Neuronal stem cell (in vitro differentiated cells): Measurements from ENCODE around the gene GYPC.

Experiments
- DNase-seq: peaks from one replicate; pipeline ENCODE4 v3.0.0-alpha.2; 2013; ENCODE audit warnings: low spot score
- H2AFZ ChIP-seq: one replicate; pipeline ENCODE4 v1.6.1; 2013; ENCODE audit warnings: mild to moderate bottlenecking, low read length, inconsistent platforms
- H2AK5ac ChIP-seq: 2 replicates; pipeline ENCODE4 v1.6.1; 2013; ENCODE audit warnings: low read depth, mild to moderate bottlenecking, inconsistent platforms, low read length, moderate library complexity, mixed read lengths
- H2BK120ac ChIP-seq: 2 replicates; pipeline ENCODE4 v1.6.1; 2013; ENCODE audit warnings: low read depth, mild to moderate bottlenecking, inconsistent platforms, low read length, moderate library complexity, mixed read lengths
- H2BK12ac ChIP-seq: one replicate; pipeline ENCODE4 v1.6.1; 2013; ENCODE audit warnings: low read length, inconsistent platforms
- H2BK15ac ChIP-seq: 2 replicates; pipeline ENCODE4 v1.6.1; 2013; ENCODE audit warnings: mild to moderate bottlenecking, low read length, inconsistent platforms, mixed read lengths
- H2BK5ac ChIP-seq: one replicate; pipeline ENCODE4 v1.6.1; 2013; ENCODE audit warnings: inconsistent platforms, mild to moderate bottlenecking, low read length, moderate library complexity
- H3K14ac ChIP-seq: one replicate; pipeline ENCODE4 v1.6.1; 2013; ENCODE audit warnings: low read length, inconsistent platforms
- H3K18ac ChIP-seq: 2 replicates; pipeline ENCODE4 v1.6.1; 2013; ENCODE audit warnings: low read length, inconsistent platforms
- H3K23ac ChIP-seq: 2 replicates; pipeline ENCODE4 v1.6.1; 2013; ENCODE audit warnings: low read depth, mild to moderate bottlenecking, mixed read lengths, low read length, inconsistent platforms; ENCODE audit not compliant: poor library complexity
- H3K27ac ChIP-seq: replicated peaks from 3 replicates; pipeline ENCODE4 v1.5.1; 2013; ENCODE audit warnings: low read length, inconsistent platforms
- H3K27me3 ChIP-seq, 3 experiments: 2 replicates each; pipeline ENCODE4 v1.6.1; 2013; ENCODE audit warnings: low read length in 3 of 3, mild to moderate bottlenecking in 2 of 3, inconsistent platforms in 1 of 3, low read depth in 1 of 3, mixed read lengths in 1 of 3, moderate library complexity in 1 of 3; ENCODE audit not compliant: control insufficient read depth in 3 of 3, insufficient read depth in 3 of 3
- H3K36me3 ChIP-seq, 2 donors: replicated peaks in 1 of 2; 2 replicates each; pipeline ENCODE4 v1.6.1; 2013; ENCODE audit warnings: low read length in 2 of 2; ENCODE audit not compliant: control insufficient read depth in 2 of 2, insufficient read depth in 2 of 2
- H3K4ac ChIP-seq: 2 replicates; pipeline ENCODE4 v1.6.1; 2013; ENCODE audit warnings: inconsistent platforms, mild to moderate bottlenecking, low read length, moderate library complexity
- H3K4me1 ChIP-seq, 2 donors: 1 replicate in 1 of 2; 2 replicates in 1 of 2; pipeline ENCODE4 v1.6.1; 2013; ENCODE audit warnings: low read length in 2 of 2, low read depth in 1 of 2; ENCODE audit not compliant: control insufficient read depth in 2 of 2, insufficient read depth in 1 of 2
- H3K4me2 ChIP-seq: one replicate; pipeline ENCODE4 v1.6.1; 2013; ENCODE audit warnings: mild to moderate bottlenecking, low read length, inconsistent platforms; ENCODE audit not compliant: insufficient read depth, poor library complexity, severe bottlenecking
- H3K4me3 ChIP-seq, 2 donors: 2 replicates each; pipeline ENCODE4 v1.5.1; 2013; ENCODE audit warnings: low read length in 2 of 2, mild to moderate bottlenecking in 2 of 2, inconsistent platforms in 1 of 2, moderate library complexity in 1 of 2
- H3K79me1 ChIP-seq: one replicate; pipeline ENCODE4 v1.6.1; 2013; ENCODE audit warnings: low read depth, mild to moderate bottlenecking, inconsistent platforms, low read length, moderate library complexity
- H3K9ac ChIP-seq: one replicate; pipeline ENCODE4 v1.6.1; 2013; ENCODE audit warnings: mild to moderate bottlenecking, low read depth, low read length, inconsistent platforms; ENCODE audit not compliant: poor library complexity
- H3K9me3 ChIP-seq, 2 donors: replicated peaks in 1 of 2; 2 replicates each; pipeline versions ENCODE3 to v1.6.1; 2013; ENCODE audit warnings: low read length in 2 of 2, mild to moderate bottlenecking in 2 of 2, inconsistent platforms in 1 of 2, low read depth in 1 of 2, mixed read lengths in 1 of 2, moderate library complexity in 1 of 2; ENCODE audit not compliant: control insufficient read depth in 2 of 2, insufficient read depth in 1 of 2
- H4K8ac ChIP-seq: one replicate; pipeline ENCODE4 v1.6.1; 2013; ENCODE audit warnings: low read depth, mild to moderate bottlenecking, inconsistent platforms, low read length, moderate library complexity
- H4K91ac ChIP-seq: one replicate; pipeline ENCODE4 v1.6.1; 2013; ENCODE audit warnings: low read length, low read depth, mild to moderate bottlenecking, inconsistent platforms; ENCODE audit not compliant: poor library complexity
- WGBS, 2 donors: extraction: QIAGEN DNeasy Blood & Tissue Kit; methylation state at CpG; one replicate each; pipeline ENCODE4 v1.1.7; 2013; ENCODE audit warnings: missing lambda C conversion rate in 2 of 2, mixed read lengths in 1 of 2; ENCODE audit not compliant: insufficient read length in 2 of 2, insufficient replicate concordance in 1 of 2; ENCODE audit errors: extremely low coverage in 2 of 2; 5-methylcytosine and 5-hydroxymethylcytosine counted together

GYPC gene

DNA sequence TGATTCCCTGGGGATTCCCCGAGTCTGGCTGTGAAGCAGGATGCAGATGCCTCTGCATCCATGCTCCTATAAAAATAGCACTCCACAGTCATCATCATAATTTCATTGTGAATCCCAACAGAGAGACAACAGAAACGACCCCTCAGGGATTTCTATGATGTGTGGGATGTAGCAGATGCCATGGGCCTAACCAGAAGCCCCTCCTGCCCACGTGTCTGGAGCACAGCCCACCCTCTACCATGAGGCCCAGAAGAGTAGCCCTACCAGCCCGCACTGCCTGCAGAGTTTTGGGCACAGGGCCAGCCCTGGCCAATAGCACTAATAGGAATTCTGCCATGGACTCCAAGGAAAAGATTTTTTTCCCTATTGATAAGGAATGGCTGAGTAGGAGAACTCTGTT is 66.6 kb downstream of the GYPC start:
- Histone ChIP-seq H3K23ac (no peak overlapping the region), H2BK120ac (no peak overlapping the region), H2BK15ac (no peak overlapping the region), H3K4ac (no peak overlapping the region), H3K27me3 (no peaks in the 10 kb centered on the region), H2AK5ac (no peak overlapping the region), H3K9ac (no peak overlapping the region), H3K79me1 (no peaks in the 10 kb centered on the region), H3K4me1 (peaks cover 0 to 1% of the 10 kb centered on the region in 2 donors), H3K36me3 (no peaks in the 10 kb centered on the region), H3K4me3 (no peak overlapping the region), H3K18ac (no peak overlapping the region), H2AFZ (no peak overlapping the region), H3K4me2 (no peak overlapping the region), H3K9me3 (peaks cover 1 to 8% of the 10 kb centered on the region in 2 donors), H2BK5ac (no peak overlapping the region), H3K14ac (no peak overlapping the region), H2BK12ac (no peak overlapping the region), H3K27ac (no peak overlapping the region), H4K91ac (no peak overlapping the region), H4K8ac (no peak overlapping the region)
- no CpG with 5 or more reads among the region's 4 CpGs for whole genome bisulfite sequencing, 2 donors
- no peak for DNase-seq

DNA sequence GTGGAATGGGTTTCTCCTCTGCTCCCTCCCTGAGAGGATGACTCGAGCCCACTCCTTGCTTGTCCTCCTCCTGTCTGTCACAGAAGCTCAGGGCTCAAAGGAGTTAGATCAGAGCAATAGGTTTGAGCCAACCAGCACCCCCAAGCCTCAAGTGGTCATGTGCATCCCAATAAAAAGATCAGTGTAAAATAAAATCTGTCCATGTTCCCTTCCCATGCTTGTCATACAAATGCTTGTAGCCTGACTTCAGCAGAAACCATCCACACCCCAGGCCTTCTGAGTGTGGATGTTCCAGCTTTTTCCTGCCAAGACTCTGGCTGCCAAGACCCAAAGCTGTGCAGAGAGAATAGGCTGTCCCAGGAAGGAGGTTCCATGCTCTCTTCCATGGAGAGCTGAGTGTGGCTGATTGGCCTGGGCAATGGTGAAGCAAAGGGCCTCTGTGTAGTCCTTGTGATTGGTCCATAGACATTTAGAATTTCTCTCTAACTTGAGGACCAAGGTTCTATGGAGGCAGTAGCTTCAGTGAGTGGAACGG is 67.4 kb downstream of the GYPC start:
- no peak overlapping the region for H2BK12ac ChIP-seq
- no peak overlapping the region for H2BK5ac ChIP-seq
- no peaks in the 10 kb centered on the region for H3K79me1 ChIP-seq
- no peak overlapping the region for H2BK120ac ChIP-seq
- no peak overlapping the region for H2AFZ ChIP-seq
- H3K4me2 ChIP-seq: no peak overlapping the region
- no peaks in the 10 kb centered on the region for H3K27me3 ChIP-seq
- H3K4me3 ChIP-seq: no peak overlapping the region
- H3K4me1 ChIP-seq: peaks cover 0 to 1% of the 10 kb centered on the region in 2 donors
- H2BK15ac ChIP-seq: no peak overlapping the region
- H3K18ac ChIP-seq: no peak overlapping the region
- H3K36me3 ChIP-seq: no peaks in the 10 kb centered on the region
- H3K9me3 ChIP-seq: peaks cover 1 to 8% of the 10 kb centered on the region in 2 donors
- H4K8ac ChIP-seq: no peak overlapping the region
- no peak overlapping the region for H3K4ac ChIP-seq
- H2AK5ac ChIP-seq: no peak overlapping the region
- no peak overlapping the region for H3K23ac ChIP-seq
- H4K91ac ChIP-seq: no peak overlapping the region
- no CpG with 5 or more reads among the region's 2 CpGs for WGBS, 2 donors
- no peak for DNase-seq
- no peak overlapping the region for H3K9ac ChIP-seq
- H3K27ac ChIP-seq: no peak overlapping the region
- H3K14ac ChIP-seq: no peak overlapping the region

DNA sequence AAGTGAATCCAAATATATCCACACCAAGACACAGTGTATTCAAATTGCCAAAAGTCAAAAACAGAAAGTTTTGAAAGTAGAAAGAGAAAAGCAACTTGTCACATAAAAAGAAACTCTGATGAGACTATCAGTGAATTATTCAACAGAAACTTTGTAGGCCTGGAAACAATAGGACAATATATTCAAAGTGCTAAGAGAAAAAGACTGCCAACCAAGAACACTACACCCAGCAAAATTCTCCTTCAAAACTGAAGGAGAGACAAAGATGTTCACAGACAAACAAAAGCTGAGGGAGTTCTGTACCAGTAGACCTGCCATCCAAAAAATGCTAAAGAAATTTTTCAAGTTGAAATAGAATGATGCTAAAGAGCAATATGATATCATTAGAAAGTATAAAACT is 69.6 kb downstream of the GYPC start:
- H3K4ac ChIP-seq: no peak overlapping the region
- H3K4me2 ChIP-seq: no peak overlapping the region
- DNase-seq: no peak
- no peaks in the 10 kb centered on the region for H3K36me3 ChIP-seq
- H3K27ac ChIP-seq: no peak overlapping the region
- no peak overlapping the region for H4K91ac ChIP-seq
- H2BK5ac ChIP-seq: no peak overlapping the region
- H4K8ac ChIP-seq: no peak overlapping the region
- no peak overlapping the region for H2BK15ac ChIP-seq
- H2BK12ac ChIP-seq: no peak overlapping the region
- H3K9me3 ChIP-seq: peaks cover 1 to 8% of the 10 kb centered on the region in 2 donors
- no peak overlapping the region for H2BK120ac ChIP-seq
- no peak overlapping the region for H3K4me3 ChIP-seq
- H3K14ac ChIP-seq: no peak overlapping the region
- H3K23ac ChIP-seq: no peak overlapping the region
- H3K9ac ChIP-seq: no peak overlapping the region
- H3K18ac ChIP-seq: no peak overlapping the region
- H3K4me1 ChIP-seq: peaks cover 0 to 1% of the 10 kb centered on the region in 2 donors
- H3K79me1 ChIP-seq: no peaks in the 10 kb centered on the region
- no peak overlapping the region for H2AK5ac ChIP-seq
- H3K27me3 ChIP-seq: no peaks in the 10 kb centered on the region
- H2AFZ ChIP-seq: no peak overlapping the region

DNA sequence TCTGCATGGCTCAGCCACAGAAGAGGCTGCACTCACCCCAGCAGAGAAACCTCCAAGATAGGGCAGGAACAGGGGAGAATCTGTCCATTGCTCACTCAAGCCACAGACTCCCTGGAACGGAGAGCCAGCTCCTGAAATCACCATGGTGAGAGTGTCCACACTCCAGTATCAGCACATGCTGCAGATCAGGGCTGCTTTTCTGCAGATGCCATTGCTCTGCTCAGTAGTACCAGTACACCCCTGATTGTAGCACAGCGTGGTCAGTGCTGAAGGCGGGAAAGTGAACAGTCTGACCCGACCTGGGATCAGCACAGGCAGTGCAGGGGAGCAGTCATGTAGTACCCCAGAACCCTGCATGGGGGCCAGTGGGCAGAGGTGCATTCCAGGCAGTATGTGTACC is 73.9 kb downstream of the GYPC start:
- no peak overlapping the region for H3K23ac ChIP-seq
- H3K27ac ChIP-seq: no peak overlapping the region
- no CpG with 5 or more reads among the region's 4 CpGs for WGBS, 2 donors
- no peak overlapping the region for H2BK15ac ChIP-seq
- no peak overlapping the region for H3K9ac ChIP-seq
- no peak overlapping the region for H2BK5ac ChIP-seq
- no peak overlapping the region for H3K4me2 ChIP-seq
- peaks cover 2 to 4% of the 10 kb centered on the region in 2 donors for H3K9me3 ChIP-seq
- H2AFZ ChIP-seq: no peak overlapping the region
- H3K4ac ChIP-seq: no peak overlapping the region
- no peak overlapping the region for H3K14ac ChIP-seq
- no peaks in the 10 kb centered on the region for H3K36me3 ChIP-seq
- H4K91ac ChIP-seq: no peak overlapping the region
- H2AK5ac ChIP-seq: no peak overlapping the region
- no peak overlapping the region for H3K4me3 ChIP-seq
- H3K27me3 ChIP-seq: no peaks in the 10 kb centered on the region
- no peak overlapping the region for H2BK12ac ChIP-seq
- H3K79me1 ChIP-seq: no peaks in the 10 kb centered on the region
- DNase-seq: no peak
- no peaks in the 10 kb centered on the region for H3K4me1 ChIP-seq
- H4K8ac ChIP-seq: no peak overlapping the region
- H2BK120ac ChIP-seq: no peak overlapping the region
- H3K18ac ChIP-seq: peak overlapping the region; percentile 12
